Stimulated activated CD8-positive, alpha-beta memory T cell treated with anti-CD3 and anti-CD28 coated beads, Interleukin-7, amount 100 ng/mL, for 48 hours (primary cell): ENCODE data around the gene BAG3.

Experiments
- DNase-seq, 2 donors: peaks; one replicate each; pipeline ENCODE4 v3.0.0-alpha.2; 2020; ENCODE audit warnings: low read depth in 1 of 2; ENCODE audit errors: extremely low read depth in 1 of 2

Gene BAG3

DNA sequence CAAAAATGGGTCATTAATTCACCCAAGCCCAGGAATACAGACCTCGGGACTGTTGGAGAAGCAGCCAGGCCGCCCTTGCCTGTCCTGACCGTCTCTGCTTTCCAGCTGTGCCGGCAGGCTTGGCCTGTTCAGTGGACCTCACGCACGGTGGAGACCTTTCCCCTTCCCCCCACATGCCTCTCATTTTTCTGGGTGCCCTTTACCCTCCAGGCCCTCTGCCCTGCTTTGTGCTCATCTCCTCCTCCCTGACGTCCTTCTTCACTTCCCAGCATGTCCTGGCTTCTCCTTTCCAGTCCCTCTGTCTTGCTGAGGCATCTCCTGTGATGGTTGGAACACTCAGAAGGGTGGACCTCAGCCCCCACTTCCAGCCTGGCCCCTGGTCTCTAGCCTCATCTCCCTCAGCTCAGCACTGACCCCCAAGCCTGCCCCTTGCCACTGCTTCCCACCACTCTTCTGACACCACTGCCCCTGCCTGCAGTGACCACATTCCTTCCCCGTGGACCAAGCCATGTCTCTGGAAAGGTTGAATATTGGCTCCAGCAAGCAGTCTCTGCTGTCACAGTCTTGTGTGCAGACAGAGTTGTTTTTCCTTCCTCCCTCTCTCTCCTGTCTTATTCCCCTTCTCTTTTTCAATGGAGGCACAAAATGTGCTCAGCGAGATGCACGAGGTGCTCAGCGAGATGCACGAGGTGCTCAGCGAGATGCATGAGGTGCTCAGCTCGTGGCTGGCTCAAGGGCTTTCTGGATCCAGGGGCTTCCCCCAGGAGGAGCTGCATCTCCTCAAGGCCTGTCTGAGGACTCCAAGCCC lies 14.9 kb downstream of the BAG3 start:
- no peak for DNase-seq

DNA sequence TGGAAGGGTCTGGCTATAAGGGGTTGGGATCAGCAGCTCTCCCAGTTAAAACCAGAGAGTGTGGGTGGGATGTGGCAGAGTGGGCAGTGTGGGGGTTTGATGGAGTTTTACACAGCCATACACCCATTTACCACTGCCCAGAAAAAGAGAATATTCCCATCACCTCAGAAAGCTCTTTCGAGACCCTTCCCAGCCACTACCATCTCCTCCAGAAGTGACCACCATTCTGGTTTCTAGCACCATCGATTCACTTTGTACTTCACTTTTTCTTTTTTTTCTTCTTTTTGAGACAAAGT lies 15.5 kb downstream of the BAG3 start:
- no peak for DNase-seq

DNA sequence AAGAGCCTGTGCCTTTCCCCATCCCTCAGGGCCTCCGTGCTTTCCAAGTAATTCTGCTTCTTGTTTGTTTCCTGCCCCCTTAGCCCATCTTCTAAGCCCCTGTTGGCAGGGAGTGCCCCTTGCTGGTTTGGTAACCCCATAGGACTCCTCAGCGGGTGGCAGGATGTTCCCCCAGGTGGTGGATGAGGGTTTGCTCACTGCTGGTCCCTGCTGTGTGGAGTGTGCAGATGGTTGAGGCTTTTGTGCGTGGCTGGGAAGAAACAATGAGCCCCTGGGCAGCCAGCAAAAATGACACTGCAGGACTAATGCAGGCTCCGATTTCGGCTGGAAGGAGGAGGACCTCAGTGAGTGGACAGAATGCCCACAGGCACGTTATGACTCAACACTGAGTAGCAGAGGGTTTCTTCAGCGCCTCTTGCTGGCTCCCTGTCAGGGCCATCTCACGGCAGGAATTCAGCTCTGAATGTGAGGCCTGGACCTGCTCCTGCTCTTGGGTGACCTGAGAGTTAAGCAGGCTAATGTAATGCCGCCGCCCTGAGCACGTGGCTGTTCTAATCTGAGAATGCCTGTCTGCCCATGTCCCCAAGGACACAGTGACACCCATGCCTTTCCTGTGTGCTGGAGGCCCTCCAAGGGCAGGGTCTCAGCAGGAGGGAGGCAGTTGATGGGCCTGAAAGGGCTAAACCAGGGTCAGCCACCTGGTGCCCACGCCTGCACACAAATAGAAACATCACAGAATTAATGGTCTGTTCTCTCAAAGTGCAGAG lies 16.6 kb downstream of the BAG3 start:
- no peak for DNase-seq

DNA sequence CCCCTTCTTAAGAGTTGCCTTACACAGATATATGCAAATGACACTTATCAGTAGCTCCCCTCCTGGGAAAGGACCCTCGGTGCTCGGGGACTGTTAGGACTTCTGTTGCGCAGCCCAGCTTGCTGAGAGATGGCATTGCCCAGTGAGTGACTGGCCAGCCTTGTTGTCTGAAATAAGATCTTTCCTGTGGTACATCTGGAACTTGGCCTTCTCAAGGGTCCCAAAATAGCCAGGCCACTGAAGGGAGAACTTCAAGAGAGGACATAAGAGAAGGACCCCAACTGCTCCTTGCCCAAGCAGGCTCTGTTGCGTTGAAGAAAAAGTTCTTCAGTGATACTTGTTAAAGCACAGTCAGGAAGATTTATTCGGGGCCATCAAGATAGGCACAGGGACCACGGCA lies 17.3 kb downstream of the BAG3 start:
- DNase-seq: no peak

DNA sequence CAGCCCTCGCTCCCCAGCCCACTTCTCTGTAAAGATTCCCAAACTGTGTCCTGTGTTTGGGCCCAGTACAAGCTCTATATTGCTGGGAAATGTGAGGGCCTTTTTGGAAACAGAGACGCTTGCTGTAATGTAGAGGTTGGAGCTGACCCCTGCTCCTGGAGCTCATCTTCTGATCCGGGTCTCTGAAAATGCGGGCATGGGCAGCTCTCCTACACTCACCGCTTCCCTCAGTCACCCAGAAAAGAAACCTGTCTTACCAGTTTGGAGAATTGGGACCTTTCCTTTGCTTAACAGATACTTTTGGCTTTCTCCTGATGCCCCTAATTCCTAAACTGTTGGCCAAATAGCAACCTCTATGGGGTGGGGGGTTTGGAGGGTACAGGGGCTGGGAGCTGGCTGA lies 18.2 kb downstream of the BAG3 start:
- DNase-seq: no peak

DNA sequence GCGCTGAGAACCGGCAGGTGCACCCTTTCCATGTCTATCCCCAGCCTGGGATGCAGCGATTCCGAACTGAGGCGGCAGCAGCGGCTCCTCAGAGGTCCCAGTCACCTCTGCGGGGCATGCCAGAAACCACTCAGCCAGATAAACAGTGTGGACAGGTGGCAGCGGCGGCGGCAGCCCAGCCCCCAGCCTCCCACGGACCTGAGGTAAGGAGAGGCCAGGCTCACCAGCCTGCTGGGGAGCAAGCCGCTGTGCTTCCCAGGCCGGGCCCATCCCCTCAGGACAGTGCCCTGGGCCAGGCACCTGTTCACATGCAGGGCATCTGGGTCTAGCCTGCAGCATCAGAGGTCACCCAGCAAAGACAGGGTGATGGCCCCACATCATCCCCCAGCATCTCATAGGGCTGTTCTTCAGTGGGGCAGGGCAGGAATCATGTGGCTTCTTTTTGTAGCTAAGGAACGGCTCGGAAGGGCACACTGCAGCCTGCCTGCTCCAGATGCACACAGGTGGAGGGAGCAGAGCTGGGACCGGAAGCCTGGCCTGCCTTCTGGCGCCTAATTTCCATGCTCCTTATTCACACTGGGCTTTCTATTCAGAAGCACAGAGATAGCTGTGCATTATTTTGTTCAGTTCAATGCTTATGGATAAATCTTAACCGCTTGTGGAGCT lies 18.9 kb downstream of the BAG3 start:
- no peak for DNase-seq

DNA sequence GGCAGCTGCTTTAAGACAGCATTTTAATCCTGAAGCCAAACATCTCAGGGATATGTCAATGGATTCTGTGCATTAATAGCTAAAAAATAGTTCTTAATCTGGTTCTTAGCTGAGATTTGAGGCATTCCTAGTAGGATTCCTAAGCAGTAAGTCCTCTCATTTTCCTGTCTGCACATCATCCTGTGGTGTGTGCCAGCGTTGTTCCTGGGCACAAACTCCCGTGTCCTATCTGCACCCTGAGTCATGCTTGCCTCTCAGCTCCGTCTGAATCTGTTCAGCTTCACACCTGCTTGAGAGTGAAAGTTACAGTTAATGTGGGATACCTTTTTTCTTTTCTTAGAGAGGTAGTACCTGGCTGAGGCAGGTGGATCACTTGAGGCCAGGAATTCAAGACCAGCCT lies 19.5 kb downstream of the BAG3 start:
- no peak for DNase-seq

DNA sequence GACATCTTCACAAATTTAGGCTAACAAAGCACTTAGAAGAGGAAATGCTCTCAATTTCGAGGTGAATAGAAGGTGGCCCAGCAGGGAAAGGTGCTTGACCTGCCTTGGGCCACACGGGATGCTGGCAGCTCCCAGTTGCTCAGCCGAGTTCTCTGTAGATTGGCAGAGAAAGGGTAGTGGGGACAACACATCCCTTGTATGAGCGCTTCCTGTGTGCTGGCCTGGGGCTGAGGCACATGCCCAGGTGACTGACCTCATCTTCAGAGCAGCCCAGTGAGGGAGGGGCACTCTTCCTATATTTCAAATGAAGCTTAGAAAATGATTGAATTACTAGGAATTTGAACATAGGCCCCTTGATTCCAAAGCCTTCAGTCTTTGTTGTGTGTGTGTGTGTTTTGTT lies 20.2 kb downstream of the BAG3 start:
- no peak for DNase-seq

DNA sequence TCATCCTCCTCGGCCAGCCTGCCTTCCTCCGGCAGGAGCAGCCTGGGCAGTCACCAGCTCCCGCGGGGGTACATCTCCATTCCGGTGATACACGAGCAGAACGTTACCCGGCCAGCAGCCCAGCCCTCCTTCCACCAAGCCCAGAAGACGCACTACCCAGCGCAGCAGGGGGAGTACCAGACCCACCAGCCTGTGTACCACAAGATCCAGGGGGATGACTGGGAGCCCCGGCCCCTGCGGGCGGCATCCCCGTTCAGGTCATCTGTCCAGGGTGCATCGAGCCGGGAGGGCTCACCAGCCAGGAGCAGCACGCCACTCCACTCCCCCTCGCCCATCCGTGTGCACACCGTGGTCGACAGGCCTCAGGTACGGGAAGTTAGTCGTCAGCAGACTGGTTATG lies 21.1 kb downstream of the BAG3 start:
- no peak for DNase-seq

DNA sequence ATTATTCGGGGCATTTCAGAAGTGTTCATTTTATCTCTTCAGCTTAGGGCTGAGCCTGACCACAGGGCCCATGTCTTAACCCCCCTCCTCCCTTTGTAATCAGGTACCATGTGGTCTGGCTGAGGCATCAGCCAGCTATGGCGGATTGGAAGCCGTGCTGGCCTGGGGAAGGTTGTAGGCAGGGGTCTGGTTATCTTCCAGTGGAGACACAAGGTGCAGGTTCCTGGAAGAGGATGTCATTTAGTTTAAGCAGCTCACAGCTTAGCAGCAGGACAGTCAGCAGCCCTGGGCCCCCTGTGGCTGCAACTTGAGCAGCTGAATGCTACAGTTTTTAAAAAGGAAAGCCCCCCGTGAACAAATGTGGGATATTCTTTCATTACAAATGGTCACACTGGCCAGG lies 22.1 kb downstream of the BAG3 start:
- DNase-seq: no peak

DNA sequence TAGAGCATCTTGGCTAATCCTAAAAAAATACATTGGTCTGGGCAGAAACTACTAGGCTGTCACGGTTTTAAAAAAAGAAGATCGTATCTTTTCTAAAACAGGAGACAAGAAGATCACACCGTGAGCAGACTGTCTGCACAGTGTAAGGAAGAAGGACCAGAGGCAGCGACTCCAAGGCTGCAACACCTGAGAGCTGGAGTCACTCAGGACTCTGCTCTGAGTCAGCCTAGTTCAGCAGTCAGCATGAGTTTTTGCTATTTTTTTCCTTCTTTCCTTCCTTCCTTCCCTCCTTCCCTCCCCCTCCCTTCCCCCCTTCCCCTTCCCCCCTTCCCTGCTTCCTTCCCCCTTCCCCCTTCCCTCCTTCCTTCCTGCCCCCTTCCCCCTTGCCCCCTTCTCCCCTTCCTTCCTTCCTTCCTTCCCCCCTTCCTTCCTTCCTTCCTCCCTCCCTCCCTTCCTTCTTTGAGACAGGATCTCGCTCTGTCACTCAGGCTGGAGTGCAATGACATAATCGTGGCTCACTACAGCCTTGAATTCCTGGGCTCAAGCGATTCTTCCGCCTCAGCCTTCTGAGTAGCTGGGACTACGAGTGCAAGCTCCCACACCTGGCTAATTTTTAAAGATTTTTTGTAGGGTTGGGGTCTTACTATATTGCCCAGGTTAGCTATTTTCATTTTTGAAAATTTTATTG lies 24.4 kb downstream of the BAG3 start:
- DNase-seq: no peak

DNA sequence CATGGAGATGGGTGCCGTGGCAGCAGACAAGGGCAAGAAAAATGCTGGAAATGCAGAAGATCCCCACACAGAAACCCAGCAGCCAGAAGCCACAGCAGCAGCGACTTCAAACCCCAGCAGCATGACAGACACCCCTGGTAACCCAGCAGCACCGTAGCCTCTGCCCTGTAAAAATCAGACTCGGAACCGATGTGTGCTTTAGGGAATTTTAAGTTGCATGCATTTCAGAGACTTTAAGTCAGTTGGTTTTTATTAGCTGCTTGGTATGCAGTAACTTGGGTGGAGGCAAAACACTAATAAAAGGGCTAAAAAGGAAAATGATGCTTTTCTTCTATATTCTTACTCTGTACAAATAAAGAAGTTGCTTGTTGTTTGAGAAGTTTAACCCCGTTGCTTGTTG lies 25.9 kb downstream of the BAG3 start:
- no peak for DNase-seq

DNA sequence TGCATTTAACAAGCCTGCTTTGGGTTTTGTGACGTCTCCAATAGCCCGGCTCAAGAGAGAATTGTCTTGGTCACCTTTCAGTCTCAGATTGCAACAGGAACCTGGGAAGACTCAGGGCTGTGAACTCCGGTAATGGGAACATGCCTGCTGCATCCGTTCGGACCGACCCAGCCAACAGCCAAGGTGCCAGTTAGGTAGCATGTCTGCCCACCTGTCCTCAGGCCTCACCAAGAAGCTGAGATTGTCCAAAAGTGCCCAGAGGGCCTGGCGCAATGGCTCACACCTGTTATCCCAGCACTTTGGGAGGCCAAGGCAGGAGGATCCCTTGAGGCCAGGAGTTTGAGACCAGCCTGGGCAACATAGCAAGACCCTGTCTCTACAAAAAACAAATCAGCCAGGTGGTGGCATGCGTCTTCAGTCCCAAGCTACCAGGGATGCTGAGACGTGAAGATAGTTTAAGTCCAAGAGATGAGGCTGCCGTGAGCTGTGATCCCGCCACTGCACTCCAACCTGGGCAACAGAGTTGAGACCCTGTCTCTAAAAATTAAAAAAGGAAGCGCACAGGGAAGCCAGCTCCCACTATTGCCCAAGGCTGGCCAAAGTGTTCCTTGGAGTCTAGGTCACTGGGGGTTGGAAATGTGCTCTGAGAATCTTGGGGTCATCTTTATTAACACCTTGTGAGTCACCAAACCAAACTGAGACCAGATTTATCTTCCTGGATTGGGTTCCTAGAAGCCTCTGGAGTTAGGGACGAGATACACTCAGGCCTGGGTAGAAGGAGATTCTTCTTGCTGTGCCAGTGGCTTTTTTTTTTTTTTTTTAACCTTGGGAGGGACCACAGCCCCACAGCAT lies 26.9 kb downstream of the BAG3 start:
- DNase-seq: no peak

DNA sequence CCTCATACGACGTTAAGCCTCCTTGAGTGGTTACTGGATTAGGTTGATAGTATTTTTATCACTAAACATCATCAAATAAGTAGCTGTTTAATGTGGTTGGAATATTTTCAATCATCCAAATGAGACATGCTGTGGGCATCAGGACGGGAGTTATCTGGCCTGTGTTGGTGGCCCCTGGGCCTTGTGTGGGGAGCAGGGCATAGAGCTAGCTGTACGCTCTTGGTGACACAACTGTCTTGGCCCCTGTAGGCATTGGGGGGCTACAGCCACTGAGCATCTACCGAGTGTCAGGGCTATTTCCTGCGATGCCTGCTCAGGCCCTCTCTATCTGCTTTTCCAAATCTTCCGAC lies 28.3 kb downstream of the BAG3 start:
- no peak for DNase-seq

DNA sequence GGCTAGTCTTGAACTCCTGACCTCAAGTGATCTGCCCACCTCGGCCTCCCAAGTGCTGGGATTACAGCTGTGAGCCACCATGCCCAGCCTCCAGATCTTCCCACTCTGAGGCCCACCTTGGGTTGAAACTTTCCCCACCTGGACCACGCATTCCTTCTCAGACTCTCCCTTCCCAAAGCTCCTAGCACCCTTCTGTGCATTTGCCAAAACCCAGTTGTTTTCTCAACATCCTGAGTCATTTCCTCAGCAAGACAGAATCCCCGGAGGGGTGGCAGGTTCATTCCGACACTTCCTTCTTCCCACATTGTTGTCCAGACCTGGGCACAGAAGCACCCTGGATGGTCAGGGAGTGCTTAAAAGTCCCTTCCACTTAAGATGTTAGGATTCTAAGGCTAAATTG lies 28.9 kb downstream of the BAG3 start:
- DNase-seq: no peak

DNA sequence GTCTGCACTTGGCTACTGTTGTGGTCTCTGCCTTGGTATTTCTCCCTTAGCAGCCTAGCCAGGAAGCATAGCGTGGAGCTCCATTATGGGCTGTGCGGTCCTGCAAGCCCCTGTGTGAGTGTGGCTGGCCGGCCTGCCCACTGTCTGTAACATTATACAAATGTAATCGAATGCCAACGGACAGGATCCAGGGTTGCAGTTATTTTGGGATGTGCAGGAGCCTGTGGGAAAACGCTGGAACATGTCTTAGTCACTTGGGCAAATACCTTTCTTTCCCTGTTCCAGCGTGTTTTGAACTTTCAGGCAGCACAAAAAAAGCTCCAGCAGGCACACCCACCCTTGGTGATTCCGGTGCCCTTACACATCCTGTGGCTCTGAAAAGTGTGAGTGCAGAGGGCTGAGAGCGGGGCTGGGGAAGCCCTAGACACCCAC lies 29.5 kb downstream of the BAG3 start:
- DNase-seq: no peak

DNA sequence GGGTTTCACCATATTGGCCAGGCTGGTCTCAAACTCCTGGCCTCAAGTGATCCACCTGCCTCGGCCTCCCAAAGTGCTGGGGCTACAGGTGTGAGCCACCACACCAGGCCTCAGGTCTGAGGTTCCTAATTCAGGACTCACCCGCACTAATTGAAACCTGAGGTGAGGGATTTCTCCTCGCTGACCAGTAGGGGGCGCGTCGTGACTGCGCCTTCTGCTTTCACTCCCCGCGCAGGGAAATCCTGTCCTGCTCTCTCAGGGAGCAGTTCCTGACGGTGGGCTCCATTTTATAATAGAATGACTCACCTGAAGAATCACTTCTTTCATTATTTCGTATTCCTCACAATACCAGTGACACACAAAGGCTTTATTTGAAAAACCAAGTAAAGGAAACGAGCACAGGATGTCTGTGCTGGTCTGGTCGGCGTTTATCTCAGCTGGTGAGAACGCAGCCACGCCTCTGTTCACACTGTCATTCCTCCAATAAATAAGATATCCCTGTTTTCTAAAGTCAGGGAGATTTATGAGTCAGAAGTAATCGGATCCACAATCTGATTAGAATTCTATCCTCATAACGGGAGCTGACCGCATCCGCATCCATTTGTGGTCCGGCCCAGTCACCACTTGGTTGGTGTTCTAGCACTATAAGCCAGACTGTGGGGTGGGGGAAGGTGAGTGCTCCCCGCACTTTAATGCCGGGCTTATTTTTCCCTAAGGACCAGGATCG lies 35.4 kb downstream of the BAG3 start:
- DNase-seq: peak; percentile 53 to 75

DNA sequence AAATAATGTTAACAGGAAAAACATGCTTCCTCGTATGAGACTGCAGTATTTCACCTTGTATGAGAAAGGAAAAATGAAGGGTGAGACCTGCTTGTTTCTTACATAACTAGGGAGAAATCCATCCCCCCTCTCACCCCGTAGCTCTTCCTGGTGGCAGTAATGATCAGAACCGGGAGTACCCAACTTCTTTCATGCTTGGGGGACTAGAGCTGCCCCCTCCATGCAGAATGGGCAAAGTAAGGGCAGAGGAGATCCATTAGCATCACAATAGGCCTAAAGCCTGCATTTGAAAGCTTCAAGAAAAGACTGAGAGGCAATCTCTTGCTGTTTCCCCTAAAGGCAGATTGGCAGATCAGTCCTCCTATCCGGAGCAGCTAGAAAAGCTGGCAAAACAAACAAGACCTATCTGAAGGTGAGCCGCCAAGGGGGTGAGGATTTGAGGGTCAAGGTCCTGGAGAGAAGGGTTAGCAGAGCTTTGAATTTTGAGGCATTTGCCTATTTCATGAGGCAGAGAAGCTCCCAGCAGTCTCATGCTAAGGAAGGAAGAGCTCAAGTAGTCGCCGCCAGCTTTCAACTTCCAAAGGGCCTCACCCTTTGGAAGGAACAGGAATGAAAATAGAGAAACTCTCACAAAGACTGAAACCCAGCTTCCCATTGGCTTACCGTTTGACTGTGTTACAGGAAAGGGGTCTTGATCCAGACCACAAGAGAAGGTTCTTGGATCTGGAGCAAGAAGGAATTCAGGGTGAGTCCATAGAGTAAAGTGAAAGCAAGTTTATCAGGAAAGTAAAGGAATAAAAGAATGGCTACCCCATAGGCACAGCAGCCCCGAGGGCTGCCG lies 36.2 kb downstream of the BAG3 start:
- DNase-seq: no peak

DNA sequence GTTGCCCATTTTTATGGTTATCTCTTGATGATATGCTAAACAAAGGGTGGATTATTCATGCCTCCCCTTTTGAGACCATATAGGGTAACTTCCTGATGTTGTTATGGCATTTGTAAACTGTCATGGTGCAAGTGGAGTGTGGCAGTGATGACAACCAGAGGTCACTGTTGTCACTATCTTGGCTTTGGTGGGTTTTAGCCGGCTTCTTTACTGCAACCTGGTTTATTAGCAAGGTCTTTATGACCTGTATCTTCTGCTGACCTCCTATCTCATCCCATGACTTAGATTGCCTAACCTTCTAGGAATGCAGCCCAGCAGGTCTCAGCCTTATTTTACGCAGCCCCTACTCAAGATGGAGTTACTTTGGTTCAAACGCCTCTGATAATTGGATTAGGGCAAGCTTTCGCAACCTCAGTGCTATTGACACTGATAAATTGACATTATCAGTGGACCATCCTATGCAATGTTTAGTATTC lies 36.9 kb downstream of the BAG3 start:
- DNase-seq: no peak
